ENCODE data around the gene MACROD2.

Gene MACROD2

GRCh38 chr20:14478126-14478525 lies 482.8 kb downstream of the MACROD2 start:
- Histone ChIP-seq H3K9ac (ENCODE audit: low read length) (no peak overlapping the region), H4K20me1 (ENCODE audit: low read depth, low read length) (no peaks in the 10 kb centered on the region), H3K4me2 (ENCODE audit: low read depth, low read length, poor library complexity, severe bottlenecking) (no peak overlapping the region), H3K36me3 (ENCODE audit: low read length) (no peaks in the 10 kb centered on the region), H3K9me3 (ENCODE audit: insufficient read depth, low read length) (no peaks in the 10 kb centered on the region), H3K27ac (ENCODE audit: low read depth, low read length) (no peak overlapping the region), H3K4me3 (ENCODE audit: insufficient read depth, low read length, poor library complexity, severe bottlenecking) (no peak overlapping the region), H3K27me3 (ENCODE audit: low read length) (no peaks in the 10 kb centered on the region), H2AFZ (ENCODE audit: low read depth, low read length, severe bottlenecking) (no peak overlapping the region), H3K79me2 (ENCODE audit: insufficient read depth, low read length) (no peaks in the 10 kb centered on the region), H3F3A (ENCODE audit: insufficient read depth) (no peaks in the 10 kb centered on the region), H3K9me2 (replicated peaks; ENCODE audit: insufficient read depth, low read length) (no peaks in the 10 kb centered on the region)
- no peak for TF ChIP-seq EZH2phosphoT487 (conservative IDR thresholded peaks at IDR 0.05; ENCODE audit: low read length)

GRCh38 chr20:14481863-14482262 lies 486.5 kb downstream of the MACROD2 start:
- Histone ChIP-seq H3F3A (ENCODE audit: insufficient read depth) (no peaks in the 10 kb centered on the region), H3K27ac (ENCODE audit: low read depth, low read length) (no peak overlapping the region), H3K4me2 (ENCODE audit: low read depth, low read length, poor library complexity, severe bottlenecking) (no peak overlapping the region), H3K4me3 (ENCODE audit: insufficient read depth, low read length, poor library complexity, severe bottlenecking) (no peak overlapping the region), H3K36me3 (ENCODE audit: low read length) (no peaks in the 10 kb centered on the region), H3K9ac (ENCODE audit: low read length) (no peak overlapping the region), H4K20me1 (ENCODE audit: low read depth, low read length) (no peaks in the 10 kb centered on the region), H3K27me3 (ENCODE audit: low read length) (no peaks in the 10 kb centered on the region), H2AFZ (ENCODE audit: low read depth, low read length, severe bottlenecking) (no peak overlapping the region), H3K9me2 (replicated peaks; ENCODE audit: insufficient read depth, low read length) (no peaks in the 10 kb centered on the region), H3K9me3 (ENCODE audit: insufficient read depth, low read length) (no peaks in the 10 kb centered on the region), H3K79me2 (ENCODE audit: insufficient read depth, low read length) (no peaks in the 10 kb centered on the region)
- TF ChIP-seq EZH2phosphoT487 (conservative IDR thresholded peaks at IDR 0.05; ENCODE audit: low read length) (no peak), CTCF (IDR thresholded peaks at IDR 0.05; ENCODE audit: insufficient read depth, low read length, poor library complexity, severe bottlenecking) (no peak)

- Histone ChIP-seq H3K79me2 (ENCODE audit: insufficient read depth, low read length) (no peaks in the 10 kb centered on the region), H3K4me2 (ENCODE audit: low read depth, low read length, poor library complexity, severe bottlenecking) (no peak overlapping the region), H3K27ac (ENCODE audit: low read depth, low read length) (no peak overlapping the region), H3K9me2 (replicated peaks; ENCODE audit: insufficient read depth, low read length) (no peaks in the 10 kb centered on the region), H2AFZ (ENCODE audit: low read depth, low read length, severe bottlenecking) (no peak overlapping the region), H3F3A (ENCODE audit: insufficient read depth) (no peaks in the 10 kb centered on the region), H3K9me3 (ENCODE audit: insufficient read depth, low read length) (no peaks in the 10 kb centered on the region), H3K27me3 (ENCODE audit: low read length) (no peaks in the 10 kb centered on the region), H3K9ac (ENCODE audit: low read length) (no peak overlapping the region), H4K20me1 (ENCODE audit: low read depth, low read length) (no peaks in the 10 kb centered on the region), H3K4me3 (ENCODE audit: insufficient read depth, low read length, poor library complexity, severe bottlenecking) (no peak overlapping the region), H3K36me3 (ENCODE audit: low read length) (no peaks in the 10 kb centered on the region)
- TF ChIP-seq EZH2phosphoT487 (conservative IDR thresholded peaks at IDR 0.05; ENCODE audit: low read length) (no peak), CTCF (IDR thresholded peaks at IDR 0.05; ENCODE audit: insufficient read depth, low read length, poor library complexity, severe bottlenecking) (no peak)
These were observed 492.9 kb downstream of the MACROD2 start for GRCh38 chr20:14488212-14488611.

- Histone ChIP-seq H3K4me3 (ENCODE audit: insufficient read depth, low read length, poor library complexity, severe bottlenecking) (no peak overlapping the region), H3K36me3 (ENCODE audit: low read length) (no peaks in the 10 kb centered on the region), H3K79me2 (ENCODE audit: insufficient read depth, low read length) (no peaks in the 10 kb centered on the region), H3F3A (ENCODE audit: insufficient read depth) (no peaks in the 10 kb centered on the region), H3K9me2 (replicated peaks; ENCODE audit: insufficient read depth, low read length) (no peaks in the 10 kb centered on the region), H4K20me1 (ENCODE audit: low read depth, low read length) (no peaks in the 10 kb centered on the region), H3K27ac (ENCODE audit: low read depth, low read length) (no peak overlapping the region), H3K27me3 (ENCODE audit: low read length) (no peaks in the 10 kb centered on the region), H2AFZ (ENCODE audit: low read depth, low read length, severe bottlenecking) (no peak overlapping the region), H3K9me3 (ENCODE audit: insufficient read depth, low read length) (no peaks in the 10 kb centered on the region), H3K4me2 (ENCODE audit: low read depth, low read length, poor library complexity, severe bottlenecking) (no peak overlapping the region), H3K9ac (ENCODE audit: low read length) (no peak overlapping the region)
- TF ChIP-seq CTCF (IDR thresholded peaks at IDR 0.05; ENCODE audit: insufficient read depth, low read length, poor library complexity, severe bottlenecking) (no peak), EZH2phosphoT487 (conservative IDR thresholded peaks at IDR 0.05; ENCODE audit: low read length) (no peak)
These were observed 493.6 kb downstream of the MACROD2 start for GRCh38 chr20:14488756-14489479.
